Measurements from ENCODE around the gene ADI1. TPM values are rescaled to one million over a fixed set of nuclear protein-coding genes. Genes with fewer than 3 reads are reported as not detected.

Gene ADI1
- total RNA-seq, 3 donors from 2014 or later, result 47.2 to 81.3 (median 78.2) TPM

DNA sequence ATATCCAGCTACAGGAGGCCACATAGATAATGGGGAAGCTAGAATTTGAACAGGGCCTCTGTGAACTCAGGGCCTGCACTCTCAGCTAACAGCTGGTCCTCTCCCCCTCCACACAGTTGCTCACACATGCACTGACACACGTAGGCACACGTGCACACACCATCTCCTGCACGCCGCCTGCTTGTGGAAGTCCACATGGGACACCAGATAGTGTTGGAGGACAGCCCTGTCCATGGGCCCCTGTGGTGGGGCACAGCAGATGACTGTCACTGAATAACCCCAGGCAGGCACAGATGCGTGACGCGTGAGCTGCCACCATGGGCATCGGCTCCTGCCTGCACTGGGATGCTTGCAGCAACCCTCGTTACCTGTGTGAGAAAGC, 52.9 kb downstream of the ADI1 start:
- H3K36me3 ChIP-seq, result no peaks in the 10 kb centered on the region
- TF ChIP-seq POLR2A (IDR thresholded peaks at IDR 0.05), result no peak
- TF ChIP-seq, protein P1, sequence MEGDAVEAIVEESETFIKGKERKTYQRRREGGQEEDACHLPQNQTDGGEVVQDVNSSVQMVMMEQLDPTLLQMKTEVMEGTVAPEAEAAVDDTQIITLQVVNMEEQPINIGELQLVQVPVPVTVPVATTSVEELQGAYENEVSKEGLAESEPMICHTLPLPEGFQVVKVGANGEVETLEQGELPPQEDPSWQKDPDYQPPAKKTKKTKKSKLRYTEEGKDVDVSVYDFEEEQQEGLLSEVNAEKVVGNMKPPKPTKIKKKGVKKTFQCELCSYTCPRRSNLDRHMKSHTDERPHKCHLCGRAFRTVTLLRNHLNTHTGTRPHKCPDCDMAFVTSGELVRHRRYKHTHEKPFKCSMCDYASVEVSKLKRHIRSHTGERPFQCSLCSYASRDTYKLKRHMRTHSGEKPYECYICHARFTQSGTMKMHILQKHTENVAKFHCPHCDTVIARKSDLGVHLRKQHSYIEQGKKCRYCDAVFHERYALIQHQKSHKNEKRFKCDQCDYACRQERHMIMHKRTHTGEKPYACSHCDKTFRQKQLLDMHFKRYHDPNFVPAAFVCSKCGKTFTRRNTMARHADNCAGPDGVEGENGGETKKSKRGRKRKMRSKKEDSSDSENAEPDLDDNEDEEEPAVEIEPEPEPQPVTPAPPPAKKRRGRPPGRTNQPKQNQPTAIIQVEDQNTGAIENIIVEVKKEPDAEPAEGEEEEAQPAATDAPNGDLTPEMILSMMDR (IDR thresholded peaks at IDR 0.05), result no peak
- no peak for TF ChIP-seq POLR2AphosphoS5 (IDR thresholded peaks at IDR 0.05)
- no peaks in the 10 kb centered on the region for H3K9me3 ChIP-seq
- peaks cover 0 to 18% of the 10 kb centered on the region in 2 donors for H3K4me1 ChIP-seq
- H3K27me3 ChIP-seq, result no peaks in the 10 kb centered on the region
- DNase-seq (ENCODE audit: low spot score in 2 of 2), result no peak
- no peak overlapping the region for H3K4me3 ChIP-seq
- intact Hi-C loops (cut with DNase I; ENCODE audit: low total_unique reads), result no loop called here
- H3K27ac ChIP-seq, result peak overlapping the region; percentile 49 to 81

DNA sequence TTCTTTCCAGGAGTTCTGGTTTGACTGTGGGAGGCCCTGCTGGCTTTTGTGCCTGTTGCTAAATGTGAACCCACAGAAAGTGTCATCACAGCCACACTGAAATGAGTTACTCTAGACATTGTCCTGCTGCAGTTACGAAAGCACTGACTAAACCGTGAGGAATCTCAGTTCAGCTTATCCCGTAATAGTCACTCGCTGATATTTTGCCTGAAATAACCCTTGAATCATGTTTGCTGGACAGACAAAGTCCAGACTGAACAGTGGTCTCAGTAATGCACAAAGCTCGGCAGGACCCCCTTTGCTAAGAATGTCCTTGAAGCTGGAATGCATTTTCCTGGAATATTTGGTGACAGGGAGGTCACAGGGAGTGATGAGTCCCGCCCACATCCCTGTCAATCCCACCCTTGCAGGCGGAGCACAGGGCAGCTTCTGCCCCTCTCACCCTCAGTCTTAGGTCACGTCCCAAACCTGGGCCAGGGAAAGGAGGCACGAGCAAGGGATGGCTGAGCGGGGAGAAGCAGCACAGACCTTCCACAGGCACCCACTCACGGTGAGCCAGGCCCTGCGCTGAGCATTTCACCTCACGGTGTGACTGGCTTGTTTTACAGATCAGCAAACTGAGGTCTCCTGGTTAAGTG, 53.4 kb downstream of the ADI1 start:
- peak overlapping the region; percentile 49 to 81 for H3K27ac ChIP-seq
- H3K9me3 ChIP-seq, result no peaks in the 10 kb centered on the region
- TF ChIP-seq, protein P1 (IDR thresholded peaks at IDR 0.05), result no peak
- peak in 1 of 3 donors; percentile 40 for TF ChIP-seq POLR2AphosphoS5 (IDR thresholded peaks at IDR 0.05)
- DNase-seq (ENCODE audit: low spot score in 2 of 2), result no peak
- no peaks in the 10 kb centered on the region for H3K27me3 ChIP-seq
- H3K4me3 ChIP-seq, result no peak overlapping the region
- intact Hi-C loops (cut with DNase I; ENCODE audit: low total_unique reads), result no loop called here
- H3K4me1 ChIP-seq, result peaks cover 0 to 13% of the 10 kb centered on the region in 2 donors
- no peaks in the 10 kb centered on the region for H3K36me3 ChIP-seq

- no peaks in the 10 kb centered on the region for H3K9me3 ChIP-seq
- H3K4me1 ChIP-seq, result peaks cover 0 to 7% of the 10 kb centered on the region in 2 donors
- H3K27ac ChIP-seq, result peak overlapping the region in 1 of 2 donors; percentile 28
- no peaks in the 10 kb centered on the region for H3K27me3 ChIP-seq
- no peak overlapping the region for H3K4me3 ChIP-seq
- TF ChIP-seq POLR2AphosphoS5 (IDR thresholded peaks at IDR 0.05), result no peak
- TF ChIP-seq, protein P1 (IDR thresholded peaks at IDR 0.05), result no peak
- TF ChIP-seq POLR2A (IDR thresholded peaks at IDR 0.05), result no peak
- intact Hi-C loops (cut with DNase I; ENCODE audit: low total_unique reads), result no loop called here
- DNase-seq (ENCODE audit: low spot score in 2 of 2), result peak in 1 of 2 donors; percentile 40
- H3K36me3 ChIP-seq, result no peaks in the 10 kb centered on the region
Observed at GRCh38 chr2:3465328-3465727, 54.0 kb downstream of the ADI1 start.

- intact Hi-C loops (cut with DNase I; ENCODE audit: low total_unique reads), result no loop called here
- peak overlapping the region in 1 of 2 donors; percentile 3 for H3K27ac ChIP-seq
- no peaks in the 10 kb centered on the region for H3K27me3 ChIP-seq
- H3K9me3 ChIP-seq, result no peaks in the 10 kb centered on the region
- TF ChIP-seq POLR2AphosphoS5 (IDR thresholded peaks at IDR 0.05), result no peak
- TF ChIP-seq POLR2A (IDR thresholded peaks at IDR 0.05), result no peak
- TF ChIP-seq, protein P1 (IDR thresholded peaks at IDR 0.05), result no peak
- H3K36me3 ChIP-seq, result no peaks in the 10 kb centered on the region
- no peak overlapping the region for H3K4me3 ChIP-seq
- H3K4me1 ChIP-seq, result peaks cover 0 to under 1% of the 10 kb centered on the region in 2 donors
- DNase-seq (ENCODE audit: low spot score in 2 of 2), result peak in 1 of 2 donors; percentile 35
Observed at GRCh38 chr2:3464401-3465005, 54.8 kb downstream of the ADI1 start.

DNA sequence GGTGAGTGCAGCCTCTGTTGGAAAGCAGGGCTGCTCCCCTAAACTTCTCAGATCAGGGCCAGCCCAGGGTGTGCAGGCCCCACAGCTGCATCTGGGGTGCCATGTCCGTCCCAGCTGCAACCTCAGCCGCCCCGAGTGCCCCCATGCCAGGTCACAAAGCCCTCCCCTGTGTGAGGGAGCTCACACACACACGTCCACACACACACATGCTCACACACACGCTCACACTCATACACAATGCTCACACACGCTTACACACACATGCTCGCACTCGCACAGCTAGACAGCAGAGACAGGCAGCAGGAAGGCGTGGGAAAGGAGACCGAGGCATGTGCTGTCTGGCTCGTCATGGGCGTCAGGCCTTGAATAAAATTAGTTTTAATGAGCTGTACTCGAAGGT, 55.4 kb downstream of the ADI1 start:
- intact Hi-C loops (cut with DNase I; ENCODE audit: low total_unique reads), result no loop called here
- TF ChIP-seq POLR2A (IDR thresholded peaks at IDR 0.05) (no peak), POLR2AphosphoS5 (IDR thresholded peaks at IDR 0.05) (no peak)
- TF ChIP-seq, protein P1 (IDR thresholded peaks at IDR 0.05), result no peak
- Histone ChIP-seq H3K36me3 (no peaks in the 10 kb centered on the region), H3K27ac (no peak overlapping the region), H3K4me3 (no peak overlapping the region), H3K27me3 (no peaks in the 10 kb centered on the region), H3K4me1 (no peaks in the 10 kb centered on the region), H3K9me3 (no peaks in the 10 kb centered on the region)
- peak in 1 of 2 donors; percentile 15 for DNase-seq (ENCODE audit: low spot score in 2 of 2)

Data from breast epithelium (tissue), 4 donors.